Adrenal gland (tissue), 12 donors: ENCODE data around the gene SRMS. TPM values are rescaled to one million over a fixed set of nuclear protein-coding genes. Genes with fewer than 3 reads are reported as not detected.

Experiments
- DNase-seq, 7 donors: peaks; one replicate each; pipeline ENCODE4 v3.0.0-alpha.2; 2019 to 2020
- H3K27ac ChIP-seq, 5 donors: fragments of 200-600 bp; sonication (generic) in 4 of 5; 1 replicate in 3 of 5; 2 replicates in 2 of 5; pipeline versions ENCODE4 v1.5.1 to v1.8.0; 2016 to 2020; ENCODE audit warnings: mild to moderate bottlenecking in 1 of 5
- H3K27me3 ChIP-seq: fragments of 200-600 bp; 2 replicates; pipeline ENCODE4 v1.8.0; 2021
- H3K36me3 ChIP-seq, 2 donors: fragments of 200-600 bp; replicated peaks in 1 of 2; 1 replicate in 1 of 2; 2 replicates in 1 of 2; pipeline versions ENCODE4 v1.5.1 to v1.8.0; 2018 to 2022
- H3K4me1 ChIP-seq, 2 donors: fragments of 200-600 bp; replicated peaks in 1 of 2; 1 replicate in 1 of 2; 2 replicates in 1 of 2; pipeline versions ENCODE4 v1.5.1 to v1.8.0; 2018 to 2021
- H3K4me3 ChIP-seq, 4 donors: fragments of 200-600 bp; sonication (generic) in 3 of 4; one replicate each; pipeline ENCODE4 v1.5.1; 2016 to 2018
- H3K9me3 ChIP-seq, 3 donors: fragments of 200-600 bp; sonication (generic) in 1 of 3; replicated peaks in 1 of 3; 1 replicate in 2 of 3; 2 replicates in 1 of 3; pipeline versions ENCODE4 v1.5.1 to v1.8.0; 2016 to 2021
- POLR2A ChIP-seq, 2 donors: fragments of 450-650 bp; IDR thresholded peaks; one replicate each; pipeline ENCODE4 v1.6.1; 2017; ENCODE audit warnings: antibody characterized with exemption in 2 of 2, mild to moderate bottlenecking in 2 of 2, moderate library complexity in 1 of 2
- WGBS, 4 donors: extraction: QIAGEN DNeasy Blood & Tissue Kit in 2 of 4; methylation state at CpG; one replicate each; pipeline versions ENCODE4 v1.1.5 to v1.1.7; 2013 to 2017; 5-methylcytosine and 5-hydroxymethylcytosine counted together
- intact Hi-C, 2 donors: fragments of 100-400 bp; cut with DNase I; formaldehyde crosslinking; loops; one replicate each; pipeline versions ENCODE4 v1.14.1 to v1.15.0; 2022 to 2023
- polyA plus RNA-seq, 3 donors: library from polyadenylated mRNA; stranded (reverse); fragments of 200-250 nt in 2 of 3; fragments of 350-450 nt in 1 of 3; fragmentation: Illumina TruSeq in 1 of 3; extraction: RNeasy Lipid Tissue Mini Kit (QIAGEN cat#74804) in 1 of 3; gene quantifications; one replicate each; pipeline ENCODE4 v1.2.3, GENCODE V29; 2013 to 2014
- total RNA-seq, 9 donors: library from RNA; depleted of rRNA in 4 of 9; stranded (reverse); fragments of >200 nt in 4 of 9; fragments of 120-200 nt in 1 of 9; fragmentation: NEBNext Ultra II Directional in 1 of 9; extraction: Animal tissue kit (Norgen Biotek cat#: 25700) in 1 of 9; gene quantifications; one replicate each; pipeline versions ENCODE4 v1.1.0 to v1.2.4, GENCODE V29; 2013 to 2023
- TF ChIP-seq, protein P1 (sequence below), 6 experiments: fragments of 450-650 bp in 4 of 6; fragments of 200-600 bp in 2 of 6; sonication (generic) in 1 of 6; IDR thresholded peaks; 1 replicate in 5 of 6; 2 replicates in 1 of 6; pipeline versions ENCODE4 v1.5.1 to v1.8.0; 2016 to 2021; ENCODE audit warnings: antibody characterized with exemption in 6 of 6, mild to moderate bottlenecking in 2 of 6, moderate library complexity in 1 of 6
- donor health status: healthy with polysubstance abuse.
- donor health status: Bipolar disorder and iron deficiency.
- donor health status: DM: yes; HTN: yes; CAD: no.
- donor health status: DM: no; HTN: no; CAD: no.
- donor health status: DM: no; HTN: no; CAD: no.
- donor health status: DM: yes; HTN: yes; CAD: no.

Gene SRMS
- total and polyA plus RNA-seq, 12 donors = not detected

DNA sequence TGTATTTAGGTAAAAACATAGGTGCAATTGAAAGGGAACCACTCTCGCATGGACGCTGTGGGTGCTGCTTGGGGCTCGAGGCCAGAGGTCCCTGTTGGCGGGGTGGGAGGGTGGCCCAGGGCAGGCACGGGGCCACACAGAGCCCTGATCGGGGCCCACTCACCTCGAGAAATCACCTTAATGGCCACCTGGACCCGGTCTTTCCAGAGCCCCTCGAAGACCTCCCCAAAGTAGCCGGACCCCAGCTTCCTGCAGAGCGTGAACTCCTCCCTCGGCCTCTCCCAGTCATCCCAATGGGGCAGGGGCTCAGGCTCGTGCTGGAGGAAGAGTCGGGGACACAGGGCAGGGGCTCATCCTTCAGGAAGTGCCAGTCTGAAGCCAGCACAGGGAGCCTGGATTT is 14.2 kb downstream of the SRMS start:
- H3K4me3 ChIP-seq = no peak overlapping the region
- intact Hi-C loops = loop anchor here in 1 of 2 donors (10.0 kb wide), 1 partner anchor 331 kb away; the partner anchor contains the start of genes ABHD16B and TPD52L2
- no peak for DNase-seq
- TF ChIP-seq POLR2A (IDR thresholded peaks at IDR 0.05) = no peak
- TF ChIP-seq, protein P1, sequence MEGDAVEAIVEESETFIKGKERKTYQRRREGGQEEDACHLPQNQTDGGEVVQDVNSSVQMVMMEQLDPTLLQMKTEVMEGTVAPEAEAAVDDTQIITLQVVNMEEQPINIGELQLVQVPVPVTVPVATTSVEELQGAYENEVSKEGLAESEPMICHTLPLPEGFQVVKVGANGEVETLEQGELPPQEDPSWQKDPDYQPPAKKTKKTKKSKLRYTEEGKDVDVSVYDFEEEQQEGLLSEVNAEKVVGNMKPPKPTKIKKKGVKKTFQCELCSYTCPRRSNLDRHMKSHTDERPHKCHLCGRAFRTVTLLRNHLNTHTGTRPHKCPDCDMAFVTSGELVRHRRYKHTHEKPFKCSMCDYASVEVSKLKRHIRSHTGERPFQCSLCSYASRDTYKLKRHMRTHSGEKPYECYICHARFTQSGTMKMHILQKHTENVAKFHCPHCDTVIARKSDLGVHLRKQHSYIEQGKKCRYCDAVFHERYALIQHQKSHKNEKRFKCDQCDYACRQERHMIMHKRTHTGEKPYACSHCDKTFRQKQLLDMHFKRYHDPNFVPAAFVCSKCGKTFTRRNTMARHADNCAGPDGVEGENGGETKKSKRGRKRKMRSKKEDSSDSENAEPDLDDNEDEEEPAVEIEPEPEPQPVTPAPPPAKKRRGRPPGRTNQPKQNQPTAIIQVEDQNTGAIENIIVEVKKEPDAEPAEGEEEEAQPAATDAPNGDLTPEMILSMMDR (IDR thresholded peaks at IDR 0.05) = no peak
- H3K9me3 ChIP-seq = no peaks in the 10 kb centered on the region
- H3K27ac ChIP-seq = no peak overlapping the region
- 72 to 81% (median 78%) methylated on average over 4 to 14 of the region's 14 CpGs for whole genome bisulfite sequencing, 4 donors
- H3K27me3 ChIP-seq = peaks cover 7% of the 10 kb centered on the region
- peaks cover 0 to 7% of the 10 kb centered on the region in 2 donors for H3K4me1 ChIP-seq
- H3K36me3 ChIP-seq = no peaks in the 10 kb centered on the region

DNA sequence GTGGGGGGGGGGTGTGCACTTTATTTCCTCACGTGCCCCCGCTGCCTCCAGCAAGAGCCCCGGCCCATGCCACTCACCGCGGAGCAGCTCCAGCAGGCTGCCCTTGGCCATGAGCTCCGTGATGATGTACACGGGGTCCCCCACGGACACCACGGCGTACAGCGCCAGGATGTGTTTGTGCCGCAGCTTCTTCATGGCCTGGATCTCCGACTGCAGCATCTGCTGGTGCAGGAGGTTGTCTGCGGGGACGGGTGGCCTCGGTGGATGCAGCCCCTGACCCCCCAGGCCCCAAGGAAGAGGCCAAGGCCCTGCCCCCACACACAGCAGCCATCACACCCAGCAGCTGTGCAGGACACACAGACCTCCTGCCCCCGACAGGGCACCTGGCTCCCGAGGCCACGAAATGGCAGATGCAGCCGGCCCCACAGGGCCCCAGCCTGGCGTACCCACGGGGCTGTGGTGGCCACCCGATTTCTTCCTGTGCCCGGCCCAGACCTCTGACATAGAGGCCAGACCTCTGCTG is 15.0 kb downstream of the SRMS start:
- peaks cover 7% of the 10 kb centered on the region for H3K27me3 ChIP-seq
- peaks cover 0 to 4% of the 10 kb centered on the region in 2 donors for H3K4me1 ChIP-seq
- 64 to 74% (median 72%) methylated on average over 11 to 24 of the region's 24 CpGs for WGBS, 4 donors
- H3K9me3 ChIP-seq = no peaks in the 10 kb centered on the region
- no peak for TF ChIP-seq POLR2A (IDR thresholded peaks at IDR 0.05)
- TF ChIP-seq, protein P1 (IDR thresholded peaks at IDR 0.05) = no peak
- no peaks in the 10 kb centered on the region for H3K36me3 ChIP-seq
- H3K4me3 ChIP-seq = no peak overlapping the region
- DNase-seq = no peak
- intact Hi-C loops = loop anchor here in 1 of 2 donors (10.0 kb wide), 1 partner anchor 332 kb away; the partner anchor contains the start of genes ABHD16B and TPD52L2
- H3K27ac ChIP-seq = no peak overlapping the region

DNA sequence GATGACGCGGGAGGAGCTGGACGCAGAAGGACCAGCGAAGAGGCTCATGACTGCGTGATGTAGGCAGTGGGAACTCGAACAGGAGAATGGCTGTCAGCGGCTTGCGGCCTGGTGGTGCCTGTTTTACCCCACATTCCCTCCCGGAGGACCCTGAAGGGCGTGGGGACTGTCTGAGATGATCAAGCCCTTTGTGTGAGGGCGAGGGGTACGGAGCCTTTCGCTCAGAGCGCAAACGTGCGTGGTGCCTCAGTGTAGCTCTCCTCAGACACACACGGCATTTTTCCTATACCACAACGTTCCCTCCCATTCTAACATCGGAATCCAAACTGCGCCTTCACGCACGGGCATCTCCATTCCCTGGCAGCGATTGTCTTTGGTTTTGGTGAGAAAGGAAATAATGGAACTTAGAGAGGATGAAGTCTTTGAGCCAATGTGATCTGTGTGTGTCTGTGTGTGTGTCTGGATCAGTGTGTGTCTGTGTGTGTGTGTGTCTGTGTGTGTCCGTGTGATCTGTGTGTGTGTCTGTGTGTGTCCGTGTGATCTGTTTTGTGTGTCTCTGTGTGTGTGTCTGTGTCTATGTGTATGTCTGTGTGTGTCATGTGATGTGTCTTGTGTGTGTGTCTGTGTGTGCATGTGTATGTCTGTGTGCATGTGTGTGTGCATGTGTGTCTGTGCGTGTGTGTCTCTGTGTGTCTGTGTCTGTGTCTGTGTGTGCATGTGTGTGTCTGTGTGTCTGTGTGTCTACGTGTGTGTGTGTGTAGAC is 15.7 kb downstream of the SRMS start:
- WGBS, 4 donors = 76 to 82% (median 79%) methylated on average over 25 to 27 of the region's 27 CpGs
- H3K4me1 ChIP-seq = no peaks in the 10 kb centered on the region
- H3K4me3 ChIP-seq = no peak overlapping the region
- no peak for DNase-seq
- intact Hi-C loops = loop anchor here in 1 of 2 donors (10.0 kb wide), 1 partner anchor 333 kb away; the partner anchor contains the start of genes ABHD16B and TPD52L2
- no peaks in the 10 kb centered on the region for H3K36me3 ChIP-seq
- H3K9me3 ChIP-seq = no peaks in the 10 kb centered on the region
- H3K27me3 ChIP-seq = peaks cover 7% of the 10 kb centered on the region
- TF ChIP-seq, protein P1 (IDR thresholded peaks at IDR 0.05) = no peak
- TF ChIP-seq POLR2A (IDR thresholded peaks at IDR 0.05) = no peak
- no peak overlapping the region for H3K27ac ChIP-seq

DNA sequence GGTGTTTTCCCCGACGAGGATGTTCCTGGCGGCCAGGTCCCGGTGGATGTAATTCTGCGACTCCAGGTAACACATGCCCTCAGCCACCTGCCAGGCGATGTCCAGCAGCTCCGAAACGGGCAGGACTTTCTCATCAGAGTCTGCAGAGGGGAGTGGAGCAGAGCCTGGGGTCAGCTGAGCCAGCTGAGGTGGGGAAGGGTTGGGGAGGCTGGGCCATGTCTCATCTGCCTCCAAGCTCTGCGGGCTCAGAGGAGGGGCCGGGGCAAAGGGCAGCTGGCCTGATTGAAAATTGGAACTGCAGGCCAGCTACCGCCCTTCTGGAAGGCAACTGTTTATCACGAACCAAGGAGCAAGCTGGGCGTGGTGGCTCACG is 16.8 kb downstream of the SRMS start:
- Histone ChIP-seq H3K4me1 (no peaks in the 10 kb centered on the region), H3K27me3 (peaks cover 7% of the 10 kb centered on the region), H3K9me3 (no peaks in the 10 kb centered on the region), H3K27ac (no peak overlapping the region), H3K36me3 (no peaks in the 10 kb centered on the region), H3K4me3 (no peak overlapping the region)
- 65 to 78% (median 70%) methylated on average over 3 to 14 of the region's 14 CpGs for WGBS, 4 donors
- DNase-seq = no peak
- TF ChIP-seq, protein P1 (IDR thresholded peaks at IDR 0.05) = no peak
- no peak for TF ChIP-seq POLR2A (IDR thresholded peaks at IDR 0.05)
- intact Hi-C loops = loop anchor here in 1 of 2 donors (10.0 kb wide), 1 partner anchor 334 kb away; the partner anchor contains the start of genes ABHD16B and TPD52L2
